HepG2 (cell line): ENCODE results near the gene ARMH1. TPM values are rescaled to one million over a fixed set of nuclear protein-coding genes. Genes with fewer than 3 reads are reported as not detected.

Experiments
- MATR3 ChIP-seq: sonication (generic); formaldehyde crosslinking; IDR thresholded peaks from 2 replicates; pipeline ENCODE4 v1.4.0; 2020; ENCODE audit warnings: missing genetic modification reagents
- MXD4 ChIP-seq: IDR thresholded peaks from 2 replicates; pipeline ENCODE4 v1.6.1; 2016; ENCODE audit warnings: mild to moderate bottlenecking, missing biosample characterization, missing genetic modification reagents
- SNRNP70 ChIP-seq: fragments of 200-400 bp; formaldehyde crosslinking; IDR thresholded peaks from 2 replicates; pipeline ENCODE4 v1.6.1; 2017; ENCODE audit warnings: mild to moderate bottlenecking, low read depth, low read length, moderate library complexity
- TCF12 ChIP-seq, 2 experiments: fragments of 450-650 bp in 1 of 2; sonication (generic) in 1 of 2; formaldehyde crosslinking in 1 of 2; IDR thresholded peaks; 2 replicates each; pipeline versions ENCODE4 v1.6.1 to v1.8.0; 2017 to 2022; ENCODE audit warnings: antibody characterized with exemption in 1 of 2, mild to moderate bottlenecking in 1 of 2, missing genetic modification reagents in 1 of 2, moderate library complexity in 1 of 2
- ZC3H4 ChIP-seq: sonication (generic); formaldehyde crosslinking; IDR thresholded peaks from 2 replicates; pipeline ENCODE4 v1.4.0; 2020; ENCODE audit warnings: missing genetic modification reagents, borderline replicate concordance
- ZNF138 ChIP-seq: sonication (generic); formaldehyde crosslinking; IDR thresholded peaks from 2 replicates; pipeline ENCODE4 v1.5.0; 2020; ENCODE audit warnings: mild to moderate bottlenecking, low read depth, missing genetic modification reagents
- ZNF274 ChIP-seq: sonication (generic); formaldehyde crosslinking; IDR thresholded peaks from 2 replicates; pipeline ENCODE4 v1.5.1; 2020; ENCODE audit warnings: mild to moderate bottlenecking, missing genetic modification reagents
- ZNF326 ChIP-seq: sonication (generic); formaldehyde crosslinking; IDR thresholded peaks from 2 replicates; pipeline ENCODE4 v1.4.0; 2020; ENCODE audit warnings: missing genetic modification reagents, borderline replicate concordance
- ZNF782 ChIP-seq: sonication (generic); formaldehyde crosslinking; IDR thresholded peaks from 2 replicates; pipeline ENCODE4 v1.4.0; 2020; ENCODE audit warnings: missing genetic modification reagents, mild to moderate bottlenecking, borderline replicate concordance
- polyA plus RNA-seq, 8 experiments: library from polyadenylated mRNA; depleted of rRNA in 3 of 8; stranded (reverse) in 7 of 8; unstranded in 1 of 8; fragments of >200 nt; fragmentation: Illumina TruSeq in 4 of 8; extraction: Trizol in 4 of 8; gene quantifications; 2 replicates each; pipeline versions ENCODE4 v1.2.1 to v1.2.3, GENCODE V29; 2011 to 2016; ENCODE audit warnings: low read depth in 4 of 8, missing spikeins in 1 of 8, mixed read lengths in 1 of 8; ENCODE audit not compliant: insufficient read depth in 1 of 8
- total RNA-seq, 5 experiments: library from RNA; depleted of rRNA; stranded (reverse); fragments of >200 nt; fragmentation: Illumina TruSeq; extraction: Trizol; gene quantifications; 2 replicates each; pipeline ENCODE4 v1.2.3, GENCODE V29; 2016; ENCODE audit warnings: low read depth in 1 of 5
- TF ChIP-seq, protein P1 (sequence below): sonication (generic); formaldehyde crosslinking; IDR thresholded peaks from 2 replicates; pipeline ENCODE4 v1.4.0; 2020; ENCODE audit warnings: mild to moderate bottlenecking, missing genetic modification reagents
- TF ChIP-seq, protein P2 (sequence below): sonication (generic); formaldehyde crosslinking; IDR thresholded peaks from 2 replicates; pipeline ENCODE4 v1.9.0; 2021; ENCODE audit warnings: missing genetic modification reagents, borderline replicate concordance
- TF ChIP-seq, protein P3 (sequence below): sonication (generic); formaldehyde crosslinking; conservative IDR thresholded peaks from 2 replicates; pipeline ENCODE4 v1.8.0; 2022; ENCODE audit warnings: missing genetic modification reagents
- TF ChIP-seq, protein P4 (sequence below): sonication (generic); formaldehyde crosslinking; IDR thresholded peaks from 2 replicates; pipeline ENCODE4 v1.4.0; 2020; ENCODE audit warnings: missing genetic modification reagents

The ARMH1 gene
- total and polyA plus RNA-seq, 2 of the 13 experiments (the other 11 are each of a cell fraction or from before 2014, with no cell fraction given): 0.69 TPM; not detected in 1

DNA sequence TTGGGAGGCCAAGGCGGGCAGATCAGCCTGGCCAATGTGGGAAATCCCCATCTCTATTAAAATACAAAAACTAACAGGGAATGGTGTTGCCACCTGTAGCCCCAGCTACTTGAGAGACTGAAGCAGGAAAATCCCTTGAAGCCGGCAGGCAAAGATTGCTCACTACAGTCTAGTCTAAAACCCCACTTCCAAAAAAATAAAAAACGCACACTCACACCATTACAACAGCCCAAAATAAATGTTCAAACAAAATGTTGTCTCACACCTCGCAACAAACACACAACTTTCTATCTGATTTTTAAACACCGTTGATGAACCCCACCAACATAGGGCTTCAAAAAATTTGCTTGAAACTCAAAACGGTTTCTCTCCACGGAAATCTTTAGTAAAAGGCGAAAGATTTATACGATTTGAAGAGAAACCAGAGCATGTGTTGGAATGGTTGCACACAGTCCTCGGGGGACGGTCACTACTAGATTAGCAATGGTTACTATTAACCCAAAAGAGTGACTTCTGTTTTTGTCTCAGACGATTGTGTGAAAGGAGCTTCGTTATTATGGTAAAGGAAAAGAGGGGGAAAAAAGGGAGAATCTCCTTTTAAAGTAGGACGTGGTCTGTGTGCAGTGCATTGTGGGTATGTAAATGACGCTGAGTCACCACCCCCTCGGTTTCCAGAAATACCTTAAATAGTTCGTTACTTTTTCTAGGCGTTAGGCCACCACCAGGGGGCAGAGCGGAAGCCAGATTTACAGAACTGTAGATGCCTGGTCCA is 56.4 kb downstream of the ARMH1 start, which contains the start of gene RNU5D-1 (continued):
- peak; percentile 77; the same call in 1 of the 2 replicates for TF ChIP-seq MXD4 (CRISPR knock-in tag)
- TF ChIP-seq MATR3 (CRISPR knock-in tag): no peak
- TF ChIP-seq ZNF274 (CRISPR knock-in tag): no peak
- TF ChIP-seq, protein P1, sequence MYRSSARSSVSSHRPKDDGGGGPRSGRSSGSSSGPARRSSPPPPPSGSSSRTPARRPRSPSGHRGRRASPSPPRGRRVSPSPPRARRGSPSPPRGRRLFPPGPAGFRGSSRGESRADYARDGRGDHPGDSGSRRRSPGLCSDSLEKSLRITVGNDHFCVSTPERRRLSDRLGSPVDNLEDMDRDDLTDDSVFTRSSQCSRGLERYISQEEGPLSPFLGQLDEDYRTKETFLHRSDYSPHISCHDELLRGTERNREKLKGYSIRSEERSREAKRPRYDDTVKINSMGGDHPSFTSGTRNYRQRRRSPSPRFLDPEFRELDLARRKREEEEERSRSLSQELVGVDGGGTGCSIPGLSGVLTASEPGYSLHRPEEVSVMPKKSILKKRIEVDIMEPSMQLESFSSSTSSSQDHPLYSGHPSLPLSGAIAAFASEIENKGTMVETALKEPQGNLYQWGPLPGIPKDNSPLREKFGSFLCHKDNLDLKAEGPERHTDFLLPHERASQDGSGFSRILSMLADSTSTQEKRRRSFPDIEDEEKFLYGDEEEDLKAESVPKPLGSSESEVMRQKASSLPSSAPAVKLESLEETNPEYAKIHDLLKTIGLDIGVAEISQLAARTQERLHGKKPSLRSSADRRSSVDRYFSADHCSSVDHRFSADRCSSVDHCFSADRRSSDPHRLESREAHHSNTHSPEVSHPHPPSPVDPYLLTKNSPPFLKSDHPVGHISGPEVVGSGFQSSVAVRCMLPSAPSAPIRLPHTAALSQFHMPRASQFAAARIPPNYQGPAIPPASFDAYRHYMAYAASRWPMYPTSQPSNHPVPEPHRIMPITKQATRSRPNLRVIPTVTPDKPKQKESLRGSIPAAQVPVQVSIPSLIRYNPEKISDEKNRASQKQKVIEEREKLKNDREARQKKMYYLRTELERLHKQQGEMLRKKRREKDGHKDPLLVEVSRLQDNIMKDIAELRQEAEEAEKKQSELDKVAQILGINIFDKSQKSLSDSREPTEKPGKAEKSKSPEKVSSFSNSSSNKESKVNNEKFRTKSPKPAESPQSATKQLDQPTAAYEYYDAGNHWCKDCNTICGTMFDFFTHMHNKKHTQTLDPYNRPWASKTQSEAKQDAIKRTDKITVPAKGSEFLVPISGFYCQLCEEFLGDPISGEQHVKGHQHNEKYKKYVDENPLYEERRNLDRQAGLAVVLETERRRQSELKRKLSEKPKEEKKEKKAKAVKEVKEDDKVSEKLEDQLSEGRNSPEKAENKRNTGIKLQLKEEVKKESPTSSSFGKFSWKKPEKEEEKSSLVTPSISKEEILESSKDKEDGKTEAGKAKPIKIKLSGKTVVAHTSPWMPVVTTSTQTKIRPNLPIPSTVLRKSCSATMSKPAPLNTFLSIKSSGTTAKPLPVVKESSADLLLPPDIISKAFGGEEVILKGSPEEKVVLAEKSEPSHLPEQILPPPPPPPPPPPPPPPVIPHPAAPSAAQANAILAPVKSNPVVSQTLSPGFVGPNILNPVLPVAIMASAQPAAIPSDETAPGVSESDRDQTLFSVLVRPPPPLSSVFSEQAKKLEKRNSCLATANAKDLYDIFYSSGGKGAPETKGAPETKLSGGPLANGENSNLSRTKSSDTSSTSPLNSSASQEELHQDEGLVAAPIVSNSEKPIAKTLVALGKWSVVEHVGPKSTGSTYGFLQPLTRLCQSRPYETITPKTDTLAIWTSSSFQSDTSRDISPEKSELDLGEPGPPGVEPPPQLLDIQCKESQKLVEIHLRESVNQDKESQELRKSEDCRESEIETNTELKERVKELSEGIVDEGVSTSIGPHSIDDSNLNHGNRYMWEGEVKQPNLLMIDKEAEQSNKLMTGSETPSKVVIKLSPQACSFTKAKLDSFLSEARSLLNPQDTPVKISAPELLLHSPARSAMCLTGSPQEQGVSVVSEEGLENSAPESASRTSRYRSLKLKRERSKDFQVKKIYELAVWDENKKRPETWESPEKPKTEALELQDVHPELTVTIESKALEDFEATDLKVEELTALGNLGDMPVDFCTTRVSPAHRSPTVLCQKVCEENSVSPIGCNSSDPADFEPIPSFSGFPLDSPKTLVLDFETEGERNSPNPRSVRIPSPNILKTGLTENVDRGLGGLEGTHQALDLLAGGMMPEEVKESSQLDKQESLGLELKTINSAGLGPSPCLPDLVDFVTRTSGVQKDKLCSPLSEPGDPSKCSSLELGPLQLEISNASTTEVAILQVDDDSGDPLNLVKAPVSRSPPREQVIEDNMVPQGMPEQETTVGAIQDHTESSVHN (CRISPR knock-in tag): no peak
- TF ChIP-seq, protein P2, sequence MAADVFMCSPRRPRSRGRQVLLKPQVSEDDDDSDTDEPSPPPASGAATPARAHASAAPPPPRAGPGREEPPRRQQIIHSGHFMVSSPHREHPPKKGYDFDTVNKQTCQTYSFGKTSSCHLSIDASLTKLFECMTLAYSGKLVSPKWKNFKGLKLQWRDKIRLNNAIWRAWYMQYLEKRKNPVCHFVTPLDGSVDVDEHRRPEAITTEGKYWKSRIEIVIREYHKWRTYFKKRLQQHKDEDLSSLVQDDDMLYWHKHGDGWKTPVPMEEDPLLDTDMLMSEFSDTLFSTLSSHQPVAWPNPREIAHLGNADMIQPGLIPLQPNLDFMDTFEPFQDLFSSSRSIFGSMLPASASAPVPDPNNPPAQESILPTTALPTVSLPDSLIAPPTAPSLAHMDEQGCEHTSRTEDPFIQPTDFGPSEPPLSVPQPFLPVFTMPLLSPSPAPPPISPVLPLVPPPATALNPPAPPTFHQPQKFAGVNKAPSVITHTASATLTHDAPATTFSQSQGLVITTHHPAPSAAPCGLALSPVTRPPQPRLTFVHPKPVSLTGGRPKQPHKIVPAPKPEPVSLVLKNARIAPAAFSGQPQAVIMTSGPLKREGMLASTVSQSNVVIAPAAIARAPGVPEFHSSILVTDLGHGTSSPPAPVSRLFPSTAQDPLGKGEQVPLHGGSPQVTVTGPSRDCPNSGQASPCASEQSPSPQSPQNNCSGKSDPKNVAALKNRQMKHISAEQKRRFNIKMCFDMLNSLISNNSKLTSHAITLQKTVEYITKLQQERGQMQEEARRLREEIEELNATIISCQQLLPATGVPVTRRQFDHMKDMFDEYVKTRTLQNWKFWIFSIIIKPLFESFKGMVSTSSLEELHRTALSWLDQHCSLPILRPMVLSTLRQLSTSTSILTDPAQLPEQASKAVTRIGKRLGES (CRISPR knock-in tag): no peak; the same call in 1 of the 2 replicates
- no peak for TF ChIP-seq ZNF782 (CRISPR knock-in tag)
- no peak for TF ChIP-seq SNRNP70
- no peak for TF ChIP-seq TCF12 (IDR thresholded peaks at IDR 0.05)
- TF ChIP-seq TCF12 (CRISPR knock-in tag; IDR thresholded peaks at IDR 0.05): no peak
- TF ChIP-seq, protein P3, sequence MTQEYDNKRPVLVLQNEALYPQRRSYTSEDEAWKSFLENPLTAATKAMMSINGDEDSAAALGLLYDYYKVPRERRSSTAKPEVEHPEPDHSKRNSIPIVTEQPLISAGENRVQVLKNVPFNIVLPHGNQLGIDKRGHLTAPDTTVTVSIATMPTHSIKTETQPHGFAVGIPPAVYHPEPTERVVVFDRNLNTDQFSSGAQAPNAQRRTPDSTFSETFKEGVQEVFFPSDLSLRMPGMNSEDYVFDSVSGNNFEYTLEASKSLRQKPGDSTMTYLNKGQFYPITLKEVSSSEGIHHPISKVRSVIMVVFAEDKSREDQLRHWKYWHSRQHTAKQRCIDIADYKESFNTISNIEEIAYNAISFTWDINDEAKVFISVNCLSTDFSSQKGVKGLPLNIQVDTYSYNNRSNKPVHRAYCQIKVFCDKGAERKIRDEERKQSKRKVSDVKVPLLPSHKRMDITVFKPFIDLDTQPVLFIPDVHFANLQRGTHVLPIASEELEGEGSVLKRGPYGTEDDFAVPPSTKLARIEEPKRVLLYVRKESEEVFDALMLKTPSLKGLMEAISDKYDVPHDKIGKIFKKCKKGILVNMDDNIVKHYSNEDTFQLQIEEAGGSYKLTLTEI (CRISPR knock-in tag): no peak
- peak; percentile 88; the same call in 1 of the 2 replicates for TF ChIP-seq ZC3H4 (CRISPR knock-in tag)
- TF ChIP-seq, protein P4, sequence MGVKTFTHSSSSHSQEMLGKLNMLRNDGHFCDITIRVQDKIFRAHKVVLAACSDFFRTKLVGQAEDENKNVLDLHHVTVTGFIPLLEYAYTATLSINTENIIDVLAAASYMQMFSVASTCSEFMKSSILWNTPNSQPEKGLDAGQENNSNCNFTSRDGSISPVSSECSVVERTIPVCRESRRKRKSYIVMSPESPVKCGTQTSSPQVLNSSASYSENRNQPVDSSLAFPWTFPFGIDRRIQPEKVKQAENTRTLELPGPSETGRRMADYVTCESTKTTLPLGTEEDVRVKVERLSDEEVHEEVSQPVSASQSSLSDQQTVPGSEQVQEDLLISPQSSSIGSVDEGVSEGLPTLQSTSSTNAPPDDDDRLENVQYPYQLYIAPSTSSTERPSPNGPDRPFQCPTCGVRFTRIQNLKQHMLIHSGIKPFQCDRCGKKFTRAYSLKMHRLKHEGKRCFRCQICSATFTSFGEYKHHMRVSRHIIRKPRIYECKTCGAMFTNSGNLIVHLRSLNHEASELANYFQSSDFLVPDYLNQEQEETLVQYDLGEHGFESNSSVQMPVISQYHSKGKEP (CRISPR knock-in tag): no peak
- no peak for TF ChIP-seq ZNF138 (CRISPR knock-in tag)
- TF ChIP-seq ZNF326: no peak
